GM18520 (cell line): Measurements from ENCODE around the gene SIGMAR1.

ENCODE experiments used
- ATAC-seq: cut with Tn5 transposase; IDR thresholded peaks from one replicate; pipeline ENCODE4 v1.9.1; 2021; ENCODE audit not compliant: unreplicated experiment

SIGMAR1 gene

GRCh38 chr9:34637356-34638137 lies at the start of gene SIGMAR1:
TSS of gene SIGMAR1 (minus strand) at chr9:34637787. CDS start at chr9:34637697, 90 bp downstream.
- ATAC-seq: peak; percentile 79

- ATAC-seq: no peak
Observed at GRCh38 chr9:34686732-34687131, 49.1 kb upstream of the SIGMAR1 start.

- no peak for ATAC-seq
Observed at GRCh38 chr9:34686231-34686630, 48.6 kb upstream of the SIGMAR1 start.

GRCh38 chr9:34685591-34685990 lies 48.0 kb upstream of the SIGMAR1 start:
- ATAC-seq: no peak

- no peak for ATAC-seq
Observed at GRCh38 chr9:34684816-34685215, 47.2 kb upstream of the SIGMAR1 start.

GRCh38 chr9:34684145-34684544 lies 46.6 kb upstream of the SIGMAR1 start:
- no peak for ATAC-seq

- ATAC-seq: no peak
Observed at GRCh38 chr9:34675869-34676268, 38.3 kb upstream of the SIGMAR1 start.

GRCh38 chr9:34675048-34675714 lies 37.6 kb upstream of the SIGMAR1 start:
- no peak for ATAC-seq

GRCh38 chr9:34674440-34674839 lies 36.9 kb upstream of the SIGMAR1 start:
- ATAC-seq: no peak

- no peak for ATAC-seq
Observed at GRCh38 chr9:34671307-34671706, 33.7 kb upstream of the SIGMAR1 start.

- no peak for ATAC-seq
Observed at GRCh38 chr9:34669809-34670562, 32.4 kb upstream of the SIGMAR1 start.

- ATAC-seq: peak; percentile 60
Observed at GRCh38 chr9:34665381-34666250, 28.0 kb upstream of the SIGMAR1 start.

- no peak for ATAC-seq
Observed at GRCh38 chr9:34665067-34665380, 27.4 kb upstream of the SIGMAR1 start.

GRCh38 chr9:34664281-34665066 lies 26.9 kb upstream of the SIGMAR1 start:
- ATAC-seq: peak; percentile 34

- no peak for ATAC-seq
Observed at GRCh38 chr9:34663303-34663605, 25.7 kb upstream of the SIGMAR1 start.

- ATAC-seq: no peak
Observed at GRCh38 chr9:34662526-34663302, 25.1 kb upstream of the SIGMAR1 start, which contains the start of gene CCL27. TSS of gene CCL27 (minus strand) at chr9:34662657. CDS start at chr9:34662633, 24 bp downstream.

- ATAC-seq: no peak
Observed at GRCh38 chr9:34659592-34660253, 22.1 kb upstream of the SIGMAR1 start.

GRCh38 chr9:34658461-34658860 lies 20.9 kb upstream of the SIGMAR1 start:
- no peak for ATAC-seq

- ATAC-seq: no peak
Observed at GRCh38 chr9:34656992-34657391, 19.4 kb upstream of the SIGMAR1 start.
